Panc1 (cell line): ENCODE measurements around the gene USP10. TPM values are rescaled to one million over a fixed set of nuclear protein-coding genes. Genes with fewer than 3 reads are reported as not detected.

Experiments used
- ATAC-seq: fragments of 200-7000 bp; cut with Tn5 transposase; 2 replicates; pipeline ENCODE4 v1.9.1; 2020; ENCODE audit warnings: mild to moderate bottlenecking, moderate library complexity
- BruUV-seq: library from RNA; stranded (reverse); fragments of 400-500 nt; replicated peaks from 2 replicates; lab custom pipeline; 2021; lab: Mats Ljungman, UMichigan
- CTCF ChIA-PET: fragments of 300-600 bp; sonication (Branson Sonifier 250); formaldehyde crosslinking; loops from one replicate; lab custom pipeline; 2022; ENCODE audit warnings: antibody characterized with exemption; lab: Charles Lee
- POLR2A ChIA-PET: fragments of 300-600 bp; sonication (Branson Sonifier 250); formaldehyde crosslinking; loops from one replicate; lab custom pipeline; 2022; ENCODE audit warnings: antibody characterized with exemption; lab: Charles Lee
- DNase-seq: peaks from one replicate; pipeline ENCODE4 v3.0.0-alpha.2; 2010; ENCODE audit warnings: low read depth, low spot score
- H3K27ac ChIP-seq: 2 replicates; pipeline ENCODE4 v1.5.1; 2011; ENCODE audit warnings: mild to moderate bottlenecking, low read length, inconsistent platforms
- H3K27me3 ChIP-seq: fragments of 200-500 bp; sonication (Bioruptor generic); 2 replicates; pipeline ENCODE4 v1.6.0; 2014; ENCODE audit warnings: low read length, inconsistent platforms; ENCODE audit not compliant: control insufficient read depth, insufficient read depth
- H3K36me3 ChIP-seq: fragments of 200-500 bp; sonication (Bioruptor generic); 2 replicates; pipeline ENCODE4 v1.5.1; 2014; ENCODE audit warnings: inconsistent platforms, mild to moderate bottlenecking, low read length, moderate library complexity; ENCODE audit not compliant: control insufficient read depth, insufficient read depth
- H3K4me1 ChIP-seq: 2 replicates; pipeline ENCODE4 v1.5.1; 2011; ENCODE audit warnings: inconsistent platforms, mild to moderate bottlenecking, low read length, moderate library complexity; ENCODE audit not compliant: control insufficient read depth, insufficient read depth
- H3K4me3 ChIP-seq, 2 experiments: 2 replicates each; pipeline ENCODE4 v1.5.1; 2011 to 2012; ENCODE audit warnings: low read depth in 2 of 2, low read length in 2 of 2, mild to moderate bottlenecking in 2 of 2, inconsistent platforms in 1 of 2, moderate library complexity in 1 of 2
- H3K9me3 ChIP-seq: fragments of 200-500 bp; sonication (Bioruptor generic); 2 replicates; pipeline ENCODE4 v1.5.1; 2014; ENCODE audit warnings: low read depth, mild to moderate bottlenecking, inconsistent platforms, low read length, moderate library complexity; ENCODE audit not compliant: control insufficient read depth, insufficient read depth
- CTCF ChIP-seq: fragments of 450-650 bp; IDR thresholded peaks from 2 replicates; pipeline ENCODE4 v1.5.1; 2017; ENCODE audit warnings: mild to moderate bottlenecking
- POLR2AphosphoS5 ChIP-seq: IDR thresholded peaks from 2 replicates; pipeline ENCODE4 v1.6.1; 2012; ENCODE audit warnings: mild to moderate bottlenecking, low read depth, low read length, moderate library complexity
- SIN3A ChIP-seq: IDR thresholded peaks from 2 replicates; pipeline ENCODE4 v1.6.1; 2012; ENCODE audit warnings: low read depth, mild to moderate bottlenecking, low read length, moderate library complexity, borderline replicate concordance; ENCODE audit not compliant: insufficient read depth
- TCF7L2 ChIP-seq: IDR thresholded peaks from 2 replicates; pipeline ENCODE4 v1.6.1; 2011; ENCODE audit warnings: mild to moderate bottlenecking, low read depth, low read length, inconsistent platforms
- in situ Hi-C: cut with HindIII; loops from 2 replicates; pipeline ENCODE4 v1.10.0; 2016; ENCODE audit warnings: low sequenced_read_pairs, low pct_unique_long_range_greater_than_20kb
- intact Hi-C: fragments of 100-400 bp; cut with micrococcal nuclease; formaldehyde crosslinking; loops from one replicate; pipeline ENCODE4 v1.10.0; 2022; ENCODE audit not compliant: unreplicated experiment
- total RNA-seq: library from RNA; stranded (reverse); gene quantifications from one replicate; pipeline ENCODE4 v1.2.1, GENCODE V29; 2021; ENCODE audit not compliant: unreplicated experiment
- TF ChIP-seq, protein P1 (sequence below), 2 experiments: IDR thresholded peaks; 2 replicates each; pipeline ENCODE4 v1.6.1; 2011 to 2012; ENCODE audit warnings: low read depth in 2 of 2, control low read depth in 1 of 2, low read length in 1 of 2, mild to moderate bottlenecking in 1 of 2, moderate library complexity in 1 of 2; ENCODE audit not compliant: insufficient read depth in 1 of 2

Gene USP10
- total RNA-seq, 1 experiment from 2014 or later: 77.4 TPM

DNA sequence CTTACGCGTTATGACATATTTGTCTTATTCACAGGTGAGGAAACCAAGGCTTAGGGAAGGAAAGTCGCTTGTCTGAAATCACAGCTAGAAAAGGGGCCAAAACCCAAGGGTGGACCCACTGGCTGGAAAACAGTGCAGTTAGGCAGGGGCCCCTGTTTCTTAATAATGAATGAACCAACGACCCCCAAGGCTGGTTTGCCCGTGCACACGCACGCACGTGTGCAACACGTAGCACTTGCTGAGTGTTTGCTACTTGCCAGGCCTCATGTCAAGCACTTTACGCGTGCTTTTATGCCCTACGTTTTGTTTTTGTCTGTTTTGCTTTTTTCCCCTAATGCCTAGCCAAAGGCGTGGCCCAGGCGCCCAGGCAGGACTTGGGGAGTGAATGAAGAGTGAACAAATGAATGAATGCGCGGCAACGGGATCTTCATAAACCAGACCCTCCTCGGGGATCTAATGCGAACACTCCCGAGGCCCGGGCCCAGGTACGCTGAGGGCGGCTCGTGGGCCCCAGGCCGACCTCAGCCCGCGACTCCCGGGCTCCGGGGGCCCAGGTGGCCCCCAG, 571 bp upstream of the USP10 start:
- CTCF ChIA-PET: no interaction called here

DNA sequence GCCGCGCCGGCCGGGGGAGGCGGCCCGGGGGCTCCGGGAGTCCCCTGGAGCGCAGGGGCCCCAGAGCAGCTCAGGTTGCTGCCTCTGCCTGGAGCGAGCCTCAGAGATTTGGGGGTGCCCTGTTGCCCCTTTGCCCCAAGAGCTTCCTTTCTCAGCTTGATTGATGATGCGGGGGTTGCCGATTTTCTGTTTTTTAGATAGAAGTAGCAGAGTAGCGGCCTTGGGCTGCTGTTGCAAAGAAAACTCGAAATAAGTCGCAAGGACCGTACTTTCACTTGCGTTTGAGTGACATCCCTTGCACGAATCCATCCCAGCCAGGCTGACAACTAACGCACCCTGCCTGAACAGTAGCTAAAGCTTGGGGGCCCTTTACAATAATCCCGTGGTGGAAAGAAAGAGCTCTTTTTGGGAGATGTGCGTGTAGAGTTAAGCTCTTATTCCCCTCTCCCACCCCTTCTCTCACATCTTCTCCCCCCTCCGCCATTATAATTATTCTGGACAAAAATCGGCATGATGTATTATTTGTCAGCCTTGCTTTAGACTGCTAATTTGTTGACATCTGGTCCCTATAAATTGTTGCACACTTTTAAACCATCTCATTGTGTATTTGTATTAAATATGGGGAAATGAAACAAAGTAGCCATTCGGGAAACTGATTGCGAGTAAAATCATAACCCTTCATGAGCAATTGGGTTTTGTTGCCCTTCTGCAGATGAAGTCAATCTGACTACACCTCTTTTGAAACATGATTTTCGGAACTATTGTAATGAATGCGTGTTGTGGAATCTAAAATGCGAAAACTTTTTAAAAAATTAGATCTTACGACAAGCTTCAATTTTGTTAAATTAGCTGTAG, 873 bp downstream of the USP10 start:
- in situ Hi-C loops: no loop called here
- ATAC-seq: peak; percentile 37

More for the DNA sequence above, 571 bp upstream of the USP10 start:
- Histone ChIP-seq H3K9me3 (no peaks in the 10 kb centered on the region), H3K36me3 (peaks cover 11% of the 10 kb centered on the region; the same call in 1 of the 2 replicates), H3K4me3 (peak overlapping the region; percentile 73 to 79), H3K27ac (peak overlapping the region; percentile 85), H3K27me3 (no peaks in the 10 kb centered on the region), H3K4me1 (peaks cover 19% of the 10 kb centered on the region)
- in situ Hi-C loops: no loop called here
- intact Hi-C loops: no loop called here
- ATAC-seq: peak; percentile 57
- no peak for DNase-seq
- no TSS peak for BruUV-seq
- TF ChIP-seq, protein P1, sequence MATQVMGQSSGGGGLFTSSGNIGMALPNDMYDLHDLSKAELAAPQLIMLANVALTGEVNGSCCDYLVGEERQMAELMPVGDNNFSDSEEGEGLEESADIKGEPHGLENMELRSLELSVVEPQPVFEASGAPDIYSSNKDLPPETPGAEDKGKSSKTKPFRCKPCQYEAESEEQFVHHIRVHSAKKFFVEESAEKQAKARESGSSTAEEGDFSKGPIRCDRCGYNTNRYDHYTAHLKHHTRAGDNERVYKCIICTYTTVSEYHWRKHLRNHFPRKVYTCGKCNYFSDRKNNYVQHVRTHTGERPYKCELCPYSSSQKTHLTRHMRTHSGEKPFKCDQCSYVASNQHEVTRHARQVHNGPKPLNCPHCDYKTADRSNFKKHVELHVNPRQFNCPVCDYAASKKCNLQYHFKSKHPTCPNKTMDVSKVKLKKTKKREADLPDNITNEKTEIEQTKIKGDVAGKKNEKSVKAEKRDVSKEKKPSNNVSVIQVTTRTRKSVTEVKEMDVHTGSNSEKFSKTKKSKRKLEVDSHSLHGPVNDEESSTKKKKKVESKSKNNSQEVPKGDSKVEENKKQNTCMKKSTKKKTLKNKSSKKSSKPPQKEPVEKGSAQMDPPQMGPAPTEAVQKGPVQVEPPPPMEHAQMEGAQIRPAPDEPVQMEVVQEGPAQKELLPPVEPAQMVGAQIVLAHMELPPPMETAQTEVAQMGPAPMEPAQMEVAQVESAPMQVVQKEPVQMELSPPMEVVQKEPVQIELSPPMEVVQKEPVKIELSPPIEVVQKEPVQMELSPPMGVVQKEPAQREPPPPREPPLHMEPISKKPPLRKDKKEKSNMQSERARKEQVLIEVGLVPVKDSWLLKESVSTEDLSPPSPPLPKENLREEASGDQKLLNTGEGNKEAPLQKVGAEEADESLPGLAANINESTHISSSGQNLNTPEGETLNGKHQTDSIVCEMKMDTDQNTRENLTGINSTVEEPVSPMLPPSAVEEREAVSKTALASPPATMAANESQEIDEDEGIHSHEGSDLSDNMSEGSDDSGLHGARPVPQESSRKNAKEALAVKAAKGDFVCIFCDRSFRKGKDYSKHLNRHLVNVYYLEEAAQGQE (IDR thresholded peaks at IDR 0.05; ENCODE audit: insufficient read depth in 1 of 2, low read depth in 2 of 2, low read length in 1 of 2): no peak
- TF ChIP-seq TCF7L2: no peak
- POLR2A ChIA-PET: no interaction called here

More for the DNA sequence above, 873 bp downstream of the USP10 start:
- intact Hi-C loops: no loop called here
- ChIA-PET POLR2A (interaction anchor here (0.5 kb wide), 1 partner anchor 18 kb away, joined by 4 read pairs; no protein-coding TSS in a partner anchor), CTCF (no interaction called here)
- peaks cover 11% of the 10 kb centered on the region; the same call in 1 of the 2 replicates for H3K36me3 ChIP-seq
- no peaks in the 10 kb centered on the region for H3K27me3 ChIP-seq
- BruUV-seq: no TSS peak
- H3K9me3 ChIP-seq: no peaks in the 10 kb centered on the region
- peak overlapping the region; percentile 79 to 85 for H3K4me3 ChIP-seq
- H3K27ac ChIP-seq: peak overlapping the region; percentile 63
- DNase-seq: no peak
- H3K4me1 ChIP-seq: peaks cover 26% of the 10 kb centered on the region
- TF ChIP-seq, protein P1 (IDR thresholded peaks at IDR 0.05; ENCODE audit: insufficient read depth in 1 of 2, low read depth in 2 of 2, low read length in 1 of 2): no peak
- TF ChIP-seq TCF7L2 (no peak), POLR2AphosphoS5 (no peak), CTCF (no peak), SIN3A (0 out of 2 replicates have a peak, but pooled peaks have one; percentile 60)
